Ovary (tissue), 3 donors: ENCODE results near the gene NHERF1.

Source experiments
- CTCF ChIP-seq, 3 donors: fragments of 450-650 bp in 2 of 3; fragments of 200-600 bp in 1 of 3; IDR thresholded peaks; one replicate each; pipeline versions ENCODE4 v1.5.1 to v1.8.0; 2016 to 2022; ENCODE audit warnings: antibody characterized with exemption in 3 of 3, mild to moderate bottlenecking in 1 of 3
- EP300 ChIP-seq: sonication (generic); formaldehyde crosslinking; IDR thresholded peaks from one replicate; pipeline ENCODE4 v1.6.1; 2017; ENCODE audit warnings: antibody characterized with exemption
- POLR2A ChIP-seq: fragments of 450-650 bp; IDR thresholded peaks from one replicate; pipeline ENCODE4 v1.6.1; 2017; ENCODE audit warnings: antibody characterized with exemption, mild to moderate bottlenecking, moderate library complexity
- donor health status: DM: no; HTN: no; CAD: no.

- TF ChIP-seq CTCF (IDR thresholded peaks at IDR 0.05), result no peak
- TF ChIP-seq EP300, result no peak
- no peak for TF ChIP-seq POLR2A
Measured at GRCh38 chr17:74729866-74730265, 18.6 kb upstream of the NHERF1 start.
